ENCODE data around the gene RASA4B. TPM values are rescaled to one million over a fixed set of nuclear protein-coding genes. Genes with fewer than 3 reads are reported as not detected.

Gene RASA4B
- total RNA-seq, 1 donor from 2014 or later, result 12.3 TPM

GRCh38 chr7:102472126-102473041 is 45.2 kb downstream of the RASA4B start:
- Mint-ChIP-seq H3K27me3 (ENCODE audit: low read depth) (no peaks in the 10 kb centered on the region), H3K4me1 (ENCODE audit: low read depth) (no peaks in the 10 kb centered on the region), H3K9me3 (ENCODE audit: low read depth) (no peaks in the 10 kb centered on the region), H3K36me3 (ENCODE audit: low read depth) (peaks cover 5% of the 10 kb centered on the region), H3K4me3 (ENCODE audit: unreplicated experiment) (no peak overlapping the region), H3K27ac (ENCODE audit: unreplicated experiment) (no peak overlapping the region)
- peak; percentile 86 for DNase-seq (ENCODE audit: low spot score)
- TF ChIP-seq CTCF (IDR thresholded peaks at IDR 0.05), result no peak

GRCh38 chr7:102471791-102472125 is 45.8 kb downstream of the RASA4B start:
- TF ChIP-seq CTCF (IDR thresholded peaks at IDR 0.05), result no peak
- H3K4me3 Mint-ChIP-seq (ENCODE audit: unreplicated experiment), result no peak overlapping the region
- H3K27ac Mint-ChIP-seq (ENCODE audit: unreplicated experiment), result no peak overlapping the region
- H3K27me3 Mint-ChIP-seq (ENCODE audit: low read depth), result no peaks in the 10 kb centered on the region
- H3K9me3 Mint-ChIP-seq (ENCODE audit: low read depth), result no peaks in the 10 kb centered on the region
- H3K36me3 Mint-ChIP-seq (ENCODE audit: low read depth), result peaks cover 5% of the 10 kb centered on the region
- no peaks in the 10 kb centered on the region for H3K4me1 Mint-ChIP-seq (ENCODE audit: low read depth)
- DNase-seq (ENCODE audit: low spot score), result peak; percentile 77

- Mint-ChIP-seq H3K36me3 (ENCODE audit: low read depth) (peaks cover 5% of the 10 kb centered on the region), H3K9me3 (ENCODE audit: low read depth) (no peaks in the 10 kb centered on the region), H3K27ac (ENCODE audit: unreplicated experiment) (no peak overlapping the region), H3K4me1 (ENCODE audit: low read depth) (peaks cover 10% of the 10 kb centered on the region), H3K4me3 (ENCODE audit: unreplicated experiment) (no peak overlapping the region), H3K27me3 (ENCODE audit: low read depth) (no peaks in the 10 kb centered on the region)
- no peak for TF ChIP-seq CTCF (IDR thresholded peaks at IDR 0.05)
- peak; percentile 78 for DNase-seq (ENCODE audit: low spot score)
These were observed 47.4 kb downstream of the RASA4B start for GRCh38 chr7:102469972-102470825.

GRCh38 chr7:102469351-102469971 is 48.1 kb downstream of the RASA4B start:
- Mint-ChIP-seq H3K9me3 (ENCODE audit: low read depth) (no peaks in the 10 kb centered on the region), H3K4me3 (ENCODE audit: unreplicated experiment) (no peak overlapping the region), H3K27me3 (ENCODE audit: low read depth) (no peaks in the 10 kb centered on the region), H3K36me3 (ENCODE audit: low read depth) (peaks cover 5% of the 10 kb centered on the region), H3K27ac (ENCODE audit: unreplicated experiment) (no peak overlapping the region), H3K4me1 (ENCODE audit: low read depth) (peaks cover 10% of the 10 kb centered on the region)
- peak; percentile 83 for DNase-seq (ENCODE audit: low spot score)
- no peak for TF ChIP-seq CTCF (IDR thresholded peaks at IDR 0.05)

All from chondrocyte (in vitro differentiated cells).